NCI-H2196 (cell line): Measurements from ENCODE around the gene CACFD1.

Source experiments
- DNase-seq: peaks from one replicate; lab custom pipeline; 2025; ENCODE audit not compliant: unreplicated experiment; lab: John Stamatoyannopoulos, UW

The CACFD1 gene

DNA sequence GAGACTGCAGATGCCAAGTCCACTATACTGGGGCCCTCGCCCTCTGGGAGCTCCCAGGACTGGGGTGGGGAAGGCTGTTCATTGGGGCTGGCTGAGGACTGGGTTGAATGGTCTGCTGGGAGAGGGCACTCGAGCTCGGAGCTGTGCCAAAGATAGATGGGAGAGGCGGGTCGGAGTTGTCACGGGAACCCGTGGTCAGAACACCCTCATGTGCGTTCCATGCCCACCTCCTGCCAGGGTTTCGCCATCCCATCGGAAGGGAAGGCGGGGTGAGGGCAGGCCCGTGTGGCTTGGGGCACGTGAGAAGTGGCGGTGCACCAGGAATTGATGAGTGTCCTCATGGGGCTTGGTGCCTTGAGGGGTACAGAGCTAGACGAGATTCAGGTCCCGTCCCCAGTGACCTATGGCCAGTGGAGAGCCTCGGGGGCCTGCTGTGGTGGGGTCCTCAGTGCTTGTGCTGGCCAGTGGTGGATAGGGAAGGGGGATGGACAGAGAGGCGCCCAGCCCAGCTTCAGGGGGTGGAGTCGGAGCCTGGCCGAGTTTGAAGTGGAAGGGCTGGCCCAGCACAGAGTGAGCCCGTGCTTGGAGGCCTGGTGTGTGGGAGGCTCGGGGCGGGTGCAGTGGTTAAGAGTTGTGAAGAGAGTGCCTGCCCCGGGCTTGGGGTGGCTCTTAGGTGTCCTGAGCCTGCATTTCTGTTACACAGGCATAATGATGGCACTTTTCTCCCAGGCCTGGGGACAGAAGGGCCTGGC, 4.3 kb downstream of the CACFD1 start:
- no peak for DNase-seq

DNA sequence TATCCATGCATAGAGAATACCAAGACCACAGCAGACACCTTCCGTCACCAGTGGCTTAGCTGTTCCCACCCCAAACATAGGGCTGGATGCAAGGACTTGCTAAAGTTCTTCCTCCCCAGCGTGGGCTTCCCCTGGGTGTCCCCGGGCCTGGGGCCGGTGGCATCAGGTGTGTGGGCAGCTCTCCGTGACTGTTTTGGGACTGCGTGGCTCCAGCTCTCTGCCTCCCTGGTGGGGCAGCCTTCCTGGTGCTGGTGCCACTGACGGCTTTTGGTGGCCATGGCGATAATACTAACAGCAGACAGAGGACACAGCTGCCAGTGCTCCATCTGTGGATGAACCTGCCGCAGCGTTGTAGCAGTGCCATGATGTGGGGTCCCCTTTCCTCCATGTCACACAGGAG, 4.9 kb downstream of the CACFD1 start:
- no peak for DNase-seq

DNA sequence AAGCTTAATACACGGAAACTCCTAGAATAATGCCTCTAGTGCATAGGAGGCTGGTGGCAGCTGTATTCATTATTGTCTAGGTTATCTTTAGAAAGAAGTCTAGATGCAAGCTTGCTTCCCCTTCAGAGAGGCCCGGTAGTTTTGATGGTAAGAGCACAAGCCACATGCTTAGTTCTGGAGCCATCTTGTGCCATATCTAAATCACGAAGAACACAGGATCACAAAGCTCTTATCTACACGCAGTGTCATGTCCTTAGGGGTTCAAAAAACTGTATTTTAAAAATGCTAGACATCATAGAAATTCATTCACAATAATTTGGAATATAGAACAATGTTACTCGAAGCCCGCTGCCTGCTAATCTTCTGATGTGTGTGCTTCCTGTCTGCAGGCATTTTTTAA, 6.2 kb downstream of the CACFD1 start:
- no peak for DNase-seq

DNA sequence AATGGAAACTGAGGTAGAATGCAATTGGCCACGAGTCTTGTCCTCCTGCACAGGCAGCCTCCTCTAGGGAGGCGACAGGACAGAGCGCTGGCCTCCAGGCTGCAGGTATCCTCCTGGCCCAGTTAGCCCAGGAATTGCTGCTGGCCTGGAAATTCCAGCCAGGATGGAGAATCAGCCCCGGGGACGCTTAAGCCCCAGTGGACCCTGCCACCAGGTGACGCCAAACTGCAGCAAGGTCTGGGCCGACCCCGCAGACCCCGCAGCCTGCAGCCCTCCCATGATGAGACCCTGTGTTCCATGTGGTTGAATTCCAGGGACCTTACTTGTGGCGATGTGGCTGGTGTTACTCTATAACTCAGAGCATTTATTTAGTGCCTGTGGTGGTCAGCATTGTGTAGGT, 7.3 kb downstream of the CACFD1 start:
- DNase-seq, result no peak

DNA sequence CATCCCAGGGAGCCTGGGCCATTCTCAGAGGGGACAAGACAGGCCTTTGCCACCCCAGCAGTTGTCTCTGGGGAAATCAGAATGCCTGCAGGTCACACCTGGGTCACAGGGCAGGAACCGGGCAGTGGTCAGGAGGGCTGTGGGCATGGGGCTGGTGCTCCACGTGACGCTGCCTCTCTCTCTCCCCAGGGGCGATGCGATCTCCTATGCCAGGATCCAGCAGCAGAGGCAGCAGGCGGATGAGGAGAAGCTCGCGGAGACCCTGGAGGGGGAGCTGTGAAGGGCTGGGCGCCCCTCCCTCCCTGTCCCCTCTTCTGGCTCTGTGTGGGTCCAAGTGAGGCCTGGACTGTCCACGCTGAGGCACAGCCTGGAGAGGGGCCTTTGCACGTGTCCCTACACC, 8.6 kb downstream of the CACFD1 start:
- DNase-seq, result no peak

DNA sequence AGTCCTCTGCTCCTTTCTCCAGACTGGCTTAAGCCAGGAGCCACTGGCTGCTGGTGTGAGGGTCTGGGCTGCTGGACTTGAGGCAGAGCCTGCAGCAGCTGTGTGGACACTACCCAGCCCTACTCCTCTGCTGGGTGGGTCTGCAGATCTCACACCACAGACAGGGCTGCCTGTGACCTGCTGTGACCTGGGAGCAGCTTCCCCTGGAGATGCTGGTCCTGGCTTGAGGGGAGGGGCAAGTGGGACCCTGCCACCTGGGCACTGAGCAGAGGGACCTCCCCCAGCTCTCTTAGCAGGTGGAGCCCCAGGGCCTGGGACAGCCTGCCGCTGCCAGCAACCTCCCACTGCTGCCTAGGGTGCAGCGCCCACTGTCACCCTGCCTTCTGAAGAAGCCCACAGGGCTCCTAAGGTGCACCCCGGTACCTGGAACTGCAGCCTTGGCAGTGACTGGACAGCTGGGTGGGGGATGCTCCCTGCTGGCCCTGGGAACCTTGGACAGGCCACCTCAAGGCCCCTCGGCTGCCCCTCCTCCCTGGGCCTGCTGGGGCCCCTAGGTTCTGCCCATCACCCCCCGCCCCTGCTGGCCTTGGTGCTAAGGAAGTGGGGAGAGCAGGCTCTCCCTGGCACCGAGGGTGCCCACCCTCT, 9.1 kb downstream of the CACFD1 start:
- DNase-seq, result no peak

DNA sequence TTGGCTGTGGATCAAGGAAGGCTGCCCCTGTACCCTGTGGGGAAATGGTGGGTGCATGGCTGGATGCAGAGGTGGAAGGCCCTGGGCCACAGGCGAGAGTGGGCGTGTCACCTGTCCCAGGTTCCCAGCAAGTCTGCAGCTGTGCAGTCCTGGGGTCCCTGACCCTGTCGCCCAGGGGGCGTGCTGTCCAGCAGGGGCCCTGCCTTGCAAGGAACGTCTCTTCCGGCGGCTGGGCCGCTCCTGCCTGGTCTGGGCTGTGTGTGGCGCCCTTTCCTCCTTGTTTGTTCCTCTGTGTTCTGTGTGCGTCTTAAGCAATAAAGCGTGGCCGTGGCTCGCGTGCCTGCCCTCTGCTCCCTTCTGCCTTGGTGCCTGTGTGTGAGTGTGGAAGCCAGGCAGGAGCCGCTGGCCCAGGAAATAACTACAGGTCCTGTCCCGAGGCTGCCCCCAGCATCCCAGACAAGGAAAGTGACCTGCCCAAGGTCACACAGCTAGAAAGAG, 10.7 kb downstream of the CACFD1 start:
- DNase-seq, result no peak

DNA sequence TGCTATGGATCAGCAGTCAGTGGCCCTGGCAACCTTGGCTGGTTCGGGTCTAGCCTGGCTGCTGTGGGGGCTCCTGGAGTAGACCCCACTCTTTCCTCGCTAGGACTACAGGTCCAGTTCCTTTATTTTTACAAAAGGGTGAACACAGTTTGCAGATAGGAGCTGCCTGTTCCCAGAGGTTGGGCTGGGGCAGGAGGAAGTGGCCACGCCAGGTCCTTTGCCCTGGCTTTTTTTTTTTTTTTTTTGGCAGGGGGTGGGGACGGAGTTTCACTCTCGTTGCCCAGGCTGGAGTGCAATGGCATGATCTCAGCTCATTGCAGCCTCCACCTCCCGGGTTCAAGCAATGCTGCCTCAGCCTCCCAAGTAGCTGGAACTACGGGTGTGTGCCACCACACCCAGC, 11.2 kb downstream of the CACFD1 start:
- no peak for DNase-seq

DNA sequence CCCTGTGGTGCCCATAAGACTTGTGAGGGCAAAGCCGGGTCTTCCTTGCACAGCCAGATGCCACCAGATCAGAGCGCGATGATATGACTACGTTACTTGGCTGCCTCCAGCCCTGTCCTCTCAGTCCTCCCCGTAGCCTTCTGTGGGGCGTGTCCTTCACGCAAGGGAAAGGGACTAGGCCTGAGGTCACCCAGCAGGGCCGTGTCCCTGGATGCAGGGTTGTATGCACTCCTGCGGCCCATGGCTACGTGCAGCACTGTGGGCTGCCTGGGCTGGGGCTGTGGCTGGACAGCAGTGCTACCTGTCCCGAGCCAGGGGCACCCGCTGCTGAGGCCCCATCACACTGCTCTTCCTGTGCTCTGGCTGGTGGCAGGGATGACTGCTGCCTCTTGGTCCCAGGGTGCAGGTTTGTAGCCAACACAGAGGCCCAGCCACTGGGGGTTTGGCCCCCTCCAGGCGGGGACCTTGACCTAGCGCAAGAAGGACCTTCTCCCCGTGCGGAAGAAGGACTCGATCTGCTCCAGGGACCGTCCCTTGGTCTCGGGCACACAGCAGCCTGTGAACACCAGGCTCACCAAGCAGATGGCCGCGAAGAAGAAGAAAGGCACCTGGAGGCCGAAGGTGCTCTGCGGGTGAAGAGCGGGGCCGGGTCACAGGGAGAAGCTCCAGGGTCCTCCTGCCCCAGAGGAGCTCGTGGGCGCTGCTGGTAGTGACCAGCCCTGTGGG, 11.9 kb downstream of the CACFD1 start:
- DNase-seq, result no peak

DNA sequence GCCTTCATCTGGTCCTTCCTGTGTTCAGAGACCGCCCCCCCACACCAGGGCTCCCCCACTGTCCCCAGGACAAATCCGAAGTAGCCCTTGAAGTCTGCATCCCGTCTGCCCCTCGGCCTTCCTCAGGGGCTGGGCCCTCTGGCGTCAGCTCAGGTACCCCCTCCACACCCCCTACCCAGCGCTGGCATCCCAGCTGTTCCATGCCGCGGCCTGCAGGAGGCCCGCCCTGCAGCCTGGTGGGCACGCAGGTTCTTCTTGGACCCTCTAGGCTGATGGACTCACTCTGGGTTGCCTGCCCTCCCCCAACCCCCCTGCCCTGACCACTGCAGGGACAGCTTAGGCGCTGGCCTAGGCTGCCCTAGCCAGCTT, 12.5 kb downstream of the CACFD1 start:
- no peak for DNase-seq

DNA sequence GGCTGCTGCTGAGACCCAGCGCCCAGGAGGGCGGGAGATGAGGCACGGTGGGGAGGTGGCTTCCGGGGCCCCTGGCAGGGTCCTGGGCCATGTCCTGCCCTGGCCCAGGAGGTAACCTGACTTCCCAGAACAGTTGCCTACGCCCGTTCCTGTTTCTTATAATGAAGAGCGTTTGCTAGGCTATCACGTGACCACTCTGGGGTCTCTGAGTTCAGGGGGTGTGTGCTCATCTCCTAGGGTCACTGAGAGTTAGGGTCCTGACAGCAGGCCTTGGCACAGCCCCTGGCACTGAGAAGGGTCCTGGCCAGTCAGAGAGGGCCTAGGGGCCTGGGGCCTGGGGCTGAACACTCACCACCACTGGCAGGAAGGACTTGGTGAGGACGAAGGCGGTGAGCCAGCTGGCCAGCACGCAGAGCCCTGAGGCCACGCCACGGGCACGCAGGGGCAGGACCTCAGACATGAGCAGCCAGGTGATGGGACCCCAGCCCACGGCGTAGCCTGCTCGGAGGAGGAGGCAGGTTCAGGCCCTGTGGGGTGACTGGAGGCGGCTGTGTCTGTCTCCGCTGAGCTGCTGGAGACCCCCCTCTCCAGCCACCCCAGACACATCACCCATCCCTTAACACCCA, 13.1 kb downstream of the CACFD1 start:
- no peak for DNase-seq

DNA sequence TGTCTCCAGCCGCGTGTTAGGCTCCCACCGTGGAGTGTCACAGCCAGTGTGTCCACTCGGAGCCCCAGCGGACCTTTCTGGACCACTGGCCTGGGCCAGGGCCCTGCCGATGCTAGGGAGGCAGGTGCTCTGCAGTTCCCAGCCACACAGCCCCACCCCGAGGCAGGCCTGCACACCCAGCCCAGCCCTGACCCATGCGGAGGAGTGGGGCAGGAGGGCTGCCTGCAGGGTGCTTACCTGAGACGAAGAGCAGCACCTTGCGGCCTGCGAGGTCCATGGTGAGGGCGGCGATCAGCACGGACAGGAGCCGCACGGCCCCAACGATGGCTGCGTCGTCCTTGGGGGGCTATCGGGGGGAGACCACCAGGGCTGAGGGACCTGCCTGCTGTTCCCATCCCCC, 14.0 kb downstream of the CACFD1 start:
- no peak for DNase-seq

DNA sequence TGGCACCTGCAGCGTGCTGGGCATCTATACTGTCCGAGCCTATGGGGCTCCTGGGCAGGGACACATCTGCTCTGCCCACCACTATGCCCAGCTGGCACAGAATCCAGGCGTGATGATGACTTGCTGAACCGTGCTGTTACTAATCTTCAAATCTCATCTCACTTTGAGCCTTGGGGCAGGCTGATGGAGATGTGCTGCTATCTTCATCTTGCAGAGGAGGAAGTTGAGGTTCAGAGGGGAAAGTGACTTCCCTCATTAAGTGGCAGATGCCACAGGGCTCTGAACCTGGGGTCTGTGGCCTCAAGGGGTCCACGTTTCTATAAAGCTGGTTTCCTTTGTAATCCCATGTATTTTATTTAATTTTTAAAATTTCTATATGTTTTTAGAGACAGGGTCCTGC, 14.4 kb downstream of the CACFD1 start:
- DNase-seq, result no peak

DNA sequence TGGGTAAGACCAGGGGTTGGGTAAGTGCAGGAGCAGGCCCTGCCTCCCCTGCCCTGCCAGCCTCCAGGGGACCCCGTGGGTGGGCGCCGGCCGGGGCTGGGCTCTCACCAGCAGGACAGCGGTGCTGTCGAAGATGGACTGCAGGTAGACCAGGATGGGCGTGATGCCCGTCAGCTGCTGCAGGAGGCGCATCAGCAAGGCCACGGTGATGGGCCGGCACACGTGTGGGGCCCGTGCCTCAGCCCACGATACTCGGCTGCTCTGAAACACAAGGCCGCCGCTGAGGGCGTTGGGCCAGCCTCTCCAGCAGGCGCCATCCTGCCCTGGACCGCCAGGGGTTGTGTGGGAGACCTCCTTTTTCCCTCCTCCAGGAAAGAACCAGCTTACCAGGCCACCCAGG, 15.1 kb downstream of the CACFD1 start:
- DNase-seq, result no peak

DNA sequence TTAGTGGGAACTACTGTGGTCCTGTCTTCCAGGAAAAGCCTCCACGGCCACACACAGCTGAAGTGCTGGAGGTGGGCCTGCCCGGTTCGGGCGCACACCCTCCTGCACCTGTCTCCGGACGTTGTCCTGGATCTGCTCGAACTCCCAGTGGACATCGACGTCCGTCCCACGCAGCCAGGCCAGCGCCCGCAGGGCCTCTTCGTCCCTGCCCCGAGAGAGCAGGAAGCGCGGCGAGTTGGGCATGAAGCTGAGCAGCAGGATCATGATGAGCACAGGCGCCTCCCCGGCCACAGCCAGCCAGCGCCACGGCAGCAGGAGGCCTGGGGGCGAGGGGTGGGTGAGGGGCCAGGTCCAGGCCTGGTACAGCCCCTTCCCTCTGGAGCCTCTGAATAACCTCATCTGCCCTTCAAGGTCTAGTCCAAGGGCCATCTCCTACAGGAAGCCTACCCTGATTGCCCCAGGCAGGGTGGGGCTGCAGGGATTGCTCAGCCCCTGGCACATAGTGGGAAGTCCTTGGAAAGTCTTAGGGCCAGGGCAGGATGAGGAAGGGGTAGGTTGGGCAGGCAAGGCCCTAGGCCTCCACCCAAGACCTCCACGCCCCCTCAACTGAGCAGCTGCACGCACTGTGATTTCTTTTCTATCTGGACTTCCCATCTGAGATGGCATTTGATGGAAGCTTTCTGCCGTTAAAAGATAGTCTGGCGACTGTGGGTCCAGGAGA, 15.7 kb downstream of the CACFD1 start:
- no peak for DNase-seq

DNA sequence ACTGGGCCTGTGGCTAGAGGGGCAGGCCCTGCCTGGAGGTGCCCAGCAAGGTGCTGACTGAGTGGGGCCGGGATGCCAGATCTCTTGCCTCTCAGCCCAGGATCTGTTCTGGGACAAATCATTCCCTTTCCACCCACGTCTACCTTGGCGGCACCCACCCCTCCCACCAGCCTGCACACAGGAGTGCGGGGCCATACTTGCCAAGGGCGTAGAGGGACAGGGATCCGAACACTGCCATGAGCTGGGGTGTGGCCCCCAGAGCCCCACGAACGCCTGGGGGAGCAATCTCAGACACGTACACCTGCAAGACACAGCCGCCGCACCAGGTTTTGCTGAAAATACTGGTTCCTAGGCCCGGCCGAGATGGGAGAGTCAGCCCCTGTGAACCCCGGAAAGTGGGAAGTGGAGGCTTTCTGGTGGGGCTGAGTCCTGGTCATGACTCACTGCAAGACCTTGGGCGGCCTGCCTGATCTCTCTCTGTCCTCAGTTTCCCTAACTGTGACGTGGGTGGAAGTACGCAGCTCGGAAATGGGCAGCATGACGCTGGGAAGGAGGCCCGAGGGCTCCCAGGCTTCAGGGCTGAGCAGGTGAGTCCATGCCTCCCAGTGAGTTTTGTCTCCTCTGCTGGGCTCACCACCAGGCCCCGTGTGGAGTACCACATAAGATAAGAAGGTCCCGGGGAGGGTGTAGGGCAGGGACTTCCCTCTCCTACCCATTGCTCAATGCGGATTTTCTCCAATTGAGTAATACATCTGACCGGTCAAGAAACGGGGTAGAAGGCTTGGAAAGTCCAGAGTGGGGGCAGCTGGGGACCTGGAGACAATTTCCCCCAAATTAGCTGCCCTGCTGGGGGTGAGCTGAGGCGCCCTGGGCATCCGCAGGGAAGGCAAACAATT, 16.5 kb downstream of the CACFD1 start:
- DNase-seq, result no peak

DNA sequence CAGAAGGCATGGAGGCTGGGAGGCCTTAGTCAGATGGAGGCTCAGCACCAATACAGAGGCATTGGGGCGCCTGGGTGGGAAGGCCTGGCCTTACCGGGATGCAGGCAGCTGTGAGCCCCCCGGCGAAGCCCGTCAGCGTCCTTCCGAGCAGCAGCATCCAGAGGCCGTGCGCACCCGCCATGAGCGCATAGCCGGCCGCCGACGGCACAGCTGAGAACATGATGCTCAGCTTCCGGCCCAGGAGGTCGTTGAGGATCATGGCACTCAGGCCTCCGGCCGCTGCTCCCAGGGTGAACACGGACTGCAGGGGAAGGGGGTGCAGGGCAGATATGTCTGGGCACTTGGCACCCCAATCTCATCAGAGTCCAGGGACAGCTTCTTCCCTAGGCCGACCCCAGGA, 17.2 kb downstream of the CACFD1 start:
- no peak for DNase-seq

DNA sequence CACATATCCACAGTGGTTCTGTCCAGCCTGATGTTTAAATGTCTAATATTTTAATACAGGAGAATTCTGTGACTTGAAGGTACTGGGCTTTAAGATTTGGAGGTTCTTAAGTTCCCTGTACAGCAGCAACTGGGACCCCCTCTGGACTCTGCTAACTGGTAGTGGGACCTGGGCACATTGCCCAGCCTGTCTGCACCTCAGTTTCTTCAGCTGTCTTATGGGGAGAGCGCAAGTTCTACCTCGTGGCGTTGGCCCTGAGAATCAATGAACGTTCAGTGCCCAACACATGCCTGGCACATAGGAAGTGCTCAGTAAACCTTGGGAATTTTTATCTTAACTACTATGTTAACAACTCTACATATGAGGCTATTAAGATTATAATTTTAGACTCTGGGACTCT, 17.7 kb downstream of the CACFD1 start:
- no peak for DNase-seq

DNA sequence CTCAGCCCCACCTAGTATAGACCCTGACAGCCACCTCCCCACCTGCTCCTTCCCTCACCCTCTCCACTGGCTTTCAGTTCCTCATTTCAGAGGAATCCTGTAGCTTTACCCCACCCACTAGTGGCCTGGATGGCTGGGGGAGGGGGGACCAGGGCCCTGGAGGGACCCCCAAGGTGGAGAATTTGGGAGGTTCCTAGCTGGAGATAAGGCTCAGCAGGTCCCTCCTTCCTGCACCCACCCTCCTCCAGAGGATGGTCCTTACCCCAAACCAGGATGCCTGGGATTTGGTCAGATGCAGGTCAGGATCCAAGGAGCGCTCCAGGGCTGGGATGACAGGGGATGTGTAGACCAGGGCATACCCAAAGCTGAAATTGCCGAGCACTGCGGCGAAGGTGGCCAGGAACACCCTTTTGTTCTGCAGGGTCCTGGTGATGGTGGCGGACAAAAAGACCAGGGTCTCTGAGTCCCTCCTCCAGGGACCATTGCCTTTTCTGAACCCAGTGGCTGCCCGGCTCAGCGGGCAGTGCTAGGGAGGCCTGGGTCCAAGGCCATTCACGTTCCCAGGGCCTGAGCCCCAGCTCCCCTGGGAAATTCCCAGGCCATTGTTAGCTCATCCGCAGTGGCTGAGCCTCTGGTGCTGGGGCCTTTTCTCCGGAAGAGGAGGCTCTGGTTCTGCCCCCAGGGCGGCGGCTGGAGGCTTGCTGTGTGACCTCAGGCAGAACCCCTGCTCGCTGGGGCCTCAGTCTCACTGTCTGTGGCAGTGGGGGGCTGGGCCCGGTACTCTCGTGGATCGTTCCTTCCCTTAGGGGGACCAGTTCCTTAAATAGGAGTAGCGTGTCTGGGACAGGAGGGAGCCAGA, 18.4 kb downstream of the CACFD1 start:
- DNase-seq, result no peak
